ENCODE measurements around the gene CDH20. TPM values are rescaled to one million over a fixed set of nuclear protein-coding genes. Genes with fewer than 3 reads are reported as not detected.

CDH20 gene
- total RNA-seq, 2 experiments from 2014 or later: not detected

- Mint-ChIP-seq H3K4me3 (no peak overlapping the region), H3K27me3 (ENCODE audit: low read depth) (no peaks in the 10 kb centered on the region), H3K27ac (no peak overlapping the region), H3K4me1 (ENCODE audit: low read depth) (no peaks in the 10 kb centered on the region), H3K36me3 (ENCODE audit: low read depth) (no peaks in the 10 kb centered on the region), H3K9me3 (ENCODE audit: insufficient read depth) (no peaks in the 10 kb centered on the region)
- CTCF ChIA-PET: no interaction called here
- POLR2A ChIA-PET: no interaction called here
- ATAC-seq (no peak), DNase-seq (no peak)
Observed at GRCh38 chr18:61546590-61546989, 213.4 kb downstream of the CDH20 start.

GRCh38 chr18:61549416-61549815 lies 216.2 kb downstream of the CDH20 start:
- H3K4me1 Mint-ChIP-seq (ENCODE audit: low read depth): no peaks in the 10 kb centered on the region
- no peak for DNase-seq
- H3K27ac Mint-ChIP-seq: no peak overlapping the region
- POLR2A ChIA-PET: no interaction called here
- no peak overlapping the region for H3K4me3 Mint-ChIP-seq
- H3K27me3 Mint-ChIP-seq (ENCODE audit: low read depth): no peaks in the 10 kb centered on the region
- CTCF ChIA-PET: interaction anchor here (1.6 kb wide), 1 partner anchor 29 kb away, joined by 3 read pairs; no protein-coding TSS in a partner anchor
- ATAC-seq: no peak
- H3K9me3 Mint-ChIP-seq (ENCODE audit: insufficient read depth): no peaks in the 10 kb centered on the region
- no peaks in the 10 kb centered on the region for H3K36me3 Mint-ChIP-seq (ENCODE audit: low read depth)

GRCh38 chr18:61549889-61550288 lies 216.7 kb downstream of the CDH20 start:
- Mint-ChIP-seq H3K9me3 (ENCODE audit: insufficient read depth) (no peaks in the 10 kb centered on the region), H3K27ac (no peak overlapping the region), H3K4me1 (ENCODE audit: low read depth) (no peaks in the 10 kb centered on the region), H3K36me3 (ENCODE audit: low read depth) (no peaks in the 10 kb centered on the region), H3K27me3 (ENCODE audit: low read depth) (no peaks in the 10 kb centered on the region), H3K4me3 (no peak overlapping the region)
- ChIA-PET CTCF (interaction anchor here (1.0 to 1.6 kb wide), 2 partner anchors 28 to 580 kb away, joined by 3 read pairs; no protein-coding TSS in a partner anchor), POLR2A (no interaction called here)
- no peak for ATAC-seq
- DNase-seq: no peak

- H3K27ac Mint-ChIP-seq: no peak overlapping the region
- H3K4me1 Mint-ChIP-seq (ENCODE audit: low read depth): no peaks in the 10 kb centered on the region
- DNase-seq (peak; percentile 39), ATAC-seq (no peak)
- H3K27me3 Mint-ChIP-seq (ENCODE audit: low read depth): no peaks in the 10 kb centered on the region
- POLR2A ChIA-PET: no interaction called here
- H3K36me3 Mint-ChIP-seq (ENCODE audit: low read depth): no peaks in the 10 kb centered on the region
- no peak overlapping the region for H3K4me3 Mint-ChIP-seq
- CTCF ChIA-PET: interaction anchor here (1.0 to 1.5 kb wide), 2 partner anchors 30 to 578 kb away, joined by 3 to 5 read pairs; no protein-coding TSS in a partner anchor
- H3K9me3 Mint-ChIP-seq (ENCODE audit: insufficient read depth): no peaks in the 10 kb centered on the region
Observed at GRCh38 chr18:61551586-61551985, 218.4 kb downstream of the CDH20 start.

- no peak overlapping the region for H3K27ac Mint-ChIP-seq
- DNase-seq (no peak), ATAC-seq (no peak)
- no peaks in the 10 kb centered on the region for H3K9me3 Mint-ChIP-seq (ENCODE audit: insufficient read depth)
- CTCF ChIA-PET: interaction anchor here (1.5 kb wide), 1 partner anchor 29 kb away, joined by 5 read pairs; no protein-coding TSS in a partner anchor
- H3K27me3 Mint-ChIP-seq (ENCODE audit: low read depth): no peaks in the 10 kb centered on the region
- no peak overlapping the region for H3K4me3 Mint-ChIP-seq
- no peaks in the 10 kb centered on the region for H3K4me1 Mint-ChIP-seq (ENCODE audit: low read depth)
- no peaks in the 10 kb centered on the region for H3K36me3 Mint-ChIP-seq (ENCODE audit: low read depth)
- POLR2A ChIA-PET: no interaction called here
Observed at GRCh38 chr18:61553045-61553659, 219.9 kb downstream of the CDH20 start.

- ChIA-PET POLR2A (no interaction called here), CTCF (no interaction called here)
- H3K9me3 Mint-ChIP-seq (ENCODE audit: insufficient read depth): no peaks in the 10 kb centered on the region
- ATAC-seq: peak; percentile 81
- peak overlapping the region; percentile 79 for H3K27ac Mint-ChIP-seq
- H3K4me3 Mint-ChIP-seq: peak overlapping the region; percentile 63
- peak; percentile 48 for DNase-seq
- H3K36me3 Mint-ChIP-seq (ENCODE audit: low read depth): no peaks in the 10 kb centered on the region
- H3K27me3 Mint-ChIP-seq (ENCODE audit: low read depth): no peaks in the 10 kb centered on the region
- H3K4me1 Mint-ChIP-seq (ENCODE audit: low read depth): no peaks in the 10 kb centered on the region
Observed at GRCh38 chr18:61554117-61554776, 221.0 kb downstream of the CDH20 start.

- Mint-ChIP-seq H3K4me3 (peak overlapping the region; percentile 63), H3K27me3 (ENCODE audit: low read depth) (no peaks in the 10 kb centered on the region), H3K27ac (no peak overlapping the region), H3K36me3 (ENCODE audit: low read depth) (no peaks in the 10 kb centered on the region), H3K4me1 (ENCODE audit: low read depth) (no peaks in the 10 kb centered on the region), H3K9me3 (ENCODE audit: insufficient read depth) (no peaks in the 10 kb centered on the region)
- CTCF ChIA-PET: no interaction called here
- ATAC-seq (no peak), DNase-seq (no peak)
- POLR2A ChIA-PET: no interaction called here
Observed at GRCh38 chr18:61554946-61555361, 221.7 kb downstream of the CDH20 start.

- no peaks in the 10 kb centered on the region for H3K27me3 Mint-ChIP-seq (ENCODE audit: low read depth)
- POLR2A ChIA-PET: no interaction called here
Observed at GRCh38 chr18:61556316-61556715, 223.1 kb downstream of the CDH20 start.

GRCh38 chr18:61556862-61557261 lies 223.6 kb downstream of the CDH20 start:
- H3K36me3 Mint-ChIP-seq (ENCODE audit: low read depth): no peaks in the 10 kb centered on the region
- no peak overlapping the region for H3K4me3 Mint-ChIP-seq
- H3K27ac Mint-ChIP-seq: no peak overlapping the region
- ChIA-PET CTCF (interaction anchor here (0.6 kb wide), 2 partner anchors 573 to 631 kb away, joined by 3 read pairs; partner anchors contain the start of gene RELCH), POLR2A (no interaction called here)
- H3K4me1 Mint-ChIP-seq (ENCODE audit: low read depth): no peaks in the 10 kb centered on the region
- H3K27me3 Mint-ChIP-seq (ENCODE audit: low read depth): no peaks in the 10 kb centered on the region
- DNase-seq (no peak), ATAC-seq (no peak)
- no peaks in the 10 kb centered on the region for H3K9me3 Mint-ChIP-seq (ENCODE audit: insufficient read depth)

More at GRCh38 chr18:61556316-61556715, 223.1 kb downstream of the CDH20 start:
- Mint-ChIP-seq H3K4me3 (no peak overlapping the region), H3K9me3 (ENCODE audit: insufficient read depth) (no peaks in the 10 kb centered on the region), H3K36me3 (ENCODE audit: low read depth) (no peaks in the 10 kb centered on the region), H3K27ac (no peak overlapping the region), H3K4me1 (ENCODE audit: low read depth) (no peaks in the 10 kb centered on the region)
- no peak for ATAC-seq
- DNase-seq: no peak
- CTCF ChIA-PET: interaction anchor here (0.6 kb wide), 2 partner anchors 573 to 631 kb away, joined by 3 read pairs; partner anchors contain the start of gene RELCH

GRCh38 chr18:61569176-61569892 lies 236.1 kb downstream of the CDH20 start:
- ChIA-PET POLR2A (no interaction called here), CTCF (no interaction called here)
- no peaks in the 10 kb centered on the region for H3K36me3 Mint-ChIP-seq (ENCODE audit: low read depth)
- H3K4me3 Mint-ChIP-seq: no peak overlapping the region
- H3K4me1 Mint-ChIP-seq (ENCODE audit: low read depth): no peaks in the 10 kb centered on the region
- H3K27ac Mint-ChIP-seq: no peak overlapping the region
- no peak for ATAC-seq
- DNase-seq: no peak
- no peaks in the 10 kb centered on the region for H3K27me3 Mint-ChIP-seq (ENCODE audit: low read depth)
- no peaks in the 10 kb centered on the region for H3K9me3 Mint-ChIP-seq (ENCODE audit: insufficient read depth)

- ATAC-seq (no peak), DNase-seq (no peak)
- Mint-ChIP-seq H3K9me3 (ENCODE audit: insufficient read depth) (no peaks in the 10 kb centered on the region), H3K4me3 (no peak overlapping the region), H3K36me3 (ENCODE audit: low read depth) (no peaks in the 10 kb centered on the region), H3K27ac (no peak overlapping the region), H3K27me3 (ENCODE audit: low read depth) (no peaks in the 10 kb centered on the region), H3K4me1 (ENCODE audit: low read depth) (no peaks in the 10 kb centered on the region)
- ChIA-PET CTCF (no interaction called here), POLR2A (no interaction called here)
Observed at GRCh38 chr18:61570070-61570469, 236.8 kb downstream of the CDH20 start.

GRCh38 chr18:61572084-61572655 lies 238.9 kb downstream of the CDH20 start:
- DNase-seq (no peak), ATAC-seq (no peak)
- no peak overlapping the region for H3K27ac Mint-ChIP-seq
- ChIA-PET CTCF (no interaction called here), POLR2A (no interaction called here)
- H3K9me3 Mint-ChIP-seq (ENCODE audit: insufficient read depth): no peaks in the 10 kb centered on the region
- no peaks in the 10 kb centered on the region for H3K36me3 Mint-ChIP-seq (ENCODE audit: low read depth)
- H3K4me3 Mint-ChIP-seq: no peak overlapping the region
- peaks cover 7% of the 10 kb centered on the region for H3K27me3 Mint-ChIP-seq (ENCODE audit: low read depth)
- H3K4me1 Mint-ChIP-seq (ENCODE audit: low read depth): no peaks in the 10 kb centered on the region
